GM10266 (cell line): ENCODE measurements around the gene RUNX1.

ENCODE experiments used
- DNase-seq: peaks from one replicate; pipeline ENCODE4 v3.0.0; 2012; ENCODE audit errors: extremely low spot score
- CTCF ChIP-seq: IDR thresholded peaks from 2 replicates; pipeline ENCODE4 v1.5.1; 2012; ENCODE audit warnings: mild to moderate bottlenecking, low read depth; ENCODE audit not compliant: control insufficient read depth, insufficient read depth; ENCODE audit errors: missing control alignments

Gene RUNX1

GRCh38 chr21:35048706-35049617 lies at the start of gene RUNX1:
TSS of gene RUNX1 (minus strand) at chr21:35049302.
- DNase-seq, result peak; percentile 58
- no peak for TF ChIP-seq CTCF

GRCh38 chr21:35097525-35097924 lies 48.4 kb upstream of the RUNX1 start:
- DNase-seq, result no peak
- no peak for TF ChIP-seq CTCF

GRCh38 chr21:35096959-35097358 lies 47.9 kb upstream of the RUNX1 start:
- DNase-seq, result no peak
- TF ChIP-seq CTCF, result no peak

- no peak for DNase-seq
- no peak for TF ChIP-seq CTCF
Observed at GRCh38 chr21:35095859-35096291, 46.8 kb upstream of the RUNX1 start.

- no peak for DNase-seq
- TF ChIP-seq CTCF, result no peak
Observed at GRCh38 chr21:35093514-35093913, 44.4 kb upstream of the RUNX1 start.

GRCh38 chr21:35091496-35091895 lies 42.4 kb upstream of the RUNX1 start:
- DNase-seq, result no peak
- TF ChIP-seq CTCF, result no peak

GRCh38 chr21:35090403-35090802 lies 41.3 kb upstream of the RUNX1 start:
- no peak for DNase-seq
- TF ChIP-seq CTCF, result no peak
